Activated CD4-positive, alpha-beta memory T cell treated with anti-CD3 and anti-CD28 coated beads for 36 hours (primary cell): ENCODE measurements around the gene FMNL1. TPM values are rescaled to one million over a fixed set of nuclear protein-coding genes. Genes with fewer than 3 reads are reported as not detected.

Experiments
- CTCF ChIA-PET: fragments of 350-600 bp; sonication (Branson Sonifier 250); formaldehyde crosslinking; loops from one replicate; lab custom pipeline; 2021; ENCODE audit warnings: antibody characterized with exemption, inconsistent platforms; lab: Charles Lee
- POLR2A ChIA-PET: fragments of 350-600 bp; sonication (Branson Sonifier 250); formaldehyde crosslinking; loops from one replicate; lab custom pipeline; 2021; ENCODE audit warnings: antibody characterized with exemption; lab: Charles Lee
- DNase-seq: peaks from one replicate; pipeline ENCODE4 v3.0.0-alpha.2; 2020
- H3K27ac Mint-ChIP-seq: one replicate; pipeline ENCODE4 v1.8.0; 2021; ENCODE audit warnings: mixed read lengths
- H3K27me3 Mint-ChIP-seq: one replicate; pipeline ENCODE4 v1.8.0; 2021; ENCODE audit warnings: mixed read lengths
- H3K36me3 Mint-ChIP-seq: one replicate; pipeline ENCODE4 v1.8.0; 2021; ENCODE audit warnings: mixed read lengths
- H3K4me1 Mint-ChIP-seq: one replicate; pipeline ENCODE4 v1.8.0; 2021; ENCODE audit warnings: low read depth, mixed read lengths
- H3K4me3 Mint-ChIP-seq: one replicate; pipeline ENCODE4 v1.8.0; 2021; ENCODE audit warnings: mild to moderate bottlenecking, mixed read lengths
- H3K9me3 Mint-ChIP-seq: one replicate; pipeline ENCODE4 v1.8.0; 2021; ENCODE audit warnings: mixed read lengths
- intact Hi-C: fragments of 100-400 bp; cut with micrococcal nuclease; formaldehyde crosslinking; loops from one replicate; pipeline ENCODE4 v1.15.1; 2023
- total RNA-seq, 2 experiments: library from RNA; stranded (reverse); gene quantifications; one replicate each; pipeline ENCODE4 v1.2.3, GENCODE V29; 2021

Gene FMNL1
- total RNA-seq = 100 to 1,000 TPM; 314 to 331 TPM

GRCh38 chr17:45221081-45222013, at the start of gene FMNL1:
FMNL1 (plus strand) TSS chr17:45221885; CDS start chr17:45222125, 240 bp downstream.
- no peaks in the 10 kb centered on the region for H3K27me3 Mint-ChIP-seq
- no peaks in the 10 kb centered on the region for H3K9me3 Mint-ChIP-seq
- H3K36me3 Mint-ChIP-seq = peaks cover 64% of the 10 kb centered on the region
- ChIA-PET POLR2A (interaction anchor here (0.7 to 6.2 kb wide), 13 partner anchors 9 to 171 kb away, joined by 3 to 75 read pairs (median 6); partner anchors contain the start of genes HEXIM1 and MAP3K14), CTCF (interaction anchor here (0.7 to 13.8 kb wide), 11 partner anchors 12 to 164 kb away, joined by 3 to 488 read pairs (median 21); partner anchors contain the start of genes ACBD4 and HEXIM2)
- intact Hi-C loops = no loop called here
- peak within 1 kb of the TSS; percentile 100 for H3K27ac Mint-ChIP-seq
- H3K4me1 Mint-ChIP-seq = peaks cover 41% of the 10 kb centered on the region
- peak; percentile 78 for DNase-seq
- peak within 1 kb of the TSS; percentile 100 for H3K4me3 Mint-ChIP-seq

- intact Hi-C loops = loop anchor here (2.0 kb wide), 1 partner anchor 23 kb away; the partner anchor contains the start of gene HEXIM1
- ChIA-PET POLR2A (interaction anchor here (1.6 to 2.5 kb wide), 4 partner anchors 11 to 54 kb away, joined by 4 to 20 read pairs (median 8); partner anchors contain the start of genes HEXIM1 and HEXIM2), CTCF (interaction anchor here (1.7 to 5.0 kb wide), 5 partner anchors 12 to 37 kb away, joined by 4 to 41 read pairs (median 15); partner anchors contain the start of genes ACBD4 and HEXIM1)
- DNase-seq = no peak
- peak overlapping the region; percentile 45 for H3K27ac Mint-ChIP-seq
- H3K4me3 Mint-ChIP-seq = no peak overlapping the region
- H3K27me3 Mint-ChIP-seq = no peaks in the 10 kb centered on the region
- peaks cover 11% of the 10 kb centered on the region for H3K4me1 Mint-ChIP-seq
- no peaks in the 10 kb centered on the region for H3K9me3 Mint-ChIP-seq
- H3K36me3 Mint-ChIP-seq = no peaks in the 10 kb centered on the region
These were observed 49.5 kb upstream of the FMNL1 start for GRCh38 chr17:45172232-45172540.

- ChIA-PET CTCF (interaction anchor here (0.6 to 5.0 kb wide), 7 partner anchors 12 to 96 kb away, joined by 3 to 41 read pairs (median 10); partner anchors contain the start of genes ACBD4 and HEXIM1), POLR2A (interaction anchor here (0.6 to 2.5 kb wide), 6 partner anchors 11 to 197 kb away, joined by 3 to 20 read pairs (median 5); partner anchors contain the start of genes HEXIM1 and HEXIM2)
- no peaks in the 10 kb centered on the region for H3K9me3 Mint-ChIP-seq
- intact Hi-C loops = loop anchor here (1.0 to 2.0 kb wide), 2 partner anchors 11 to 24 kb away; partner anchors contain the start of genes HEXIM1 and HEXIM2
- peaks cover 11% of the 10 kb centered on the region for H3K4me1 Mint-ChIP-seq
- no peaks in the 10 kb centered on the region for H3K36me3 Mint-ChIP-seq
- H3K27ac Mint-ChIP-seq = peak overlapping the region; percentile 82
- H3K4me3 Mint-ChIP-seq = peak overlapping the region; percentile 54
- peak; percentile 68 for DNase-seq
- H3K27me3 Mint-ChIP-seq = no peaks in the 10 kb centered on the region
These were observed 49.0 kb upstream of the FMNL1 start for GRCh38 chr17:45172541-45173286.

GRCh38 chr17:45175759-45176115, 45.9 kb upstream of the FMNL1 start:
- Mint-ChIP-seq H3K36me3 (no peaks in the 10 kb centered on the region), H3K27me3 (no peaks in the 10 kb centered on the region), H3K9me3 (no peaks in the 10 kb centered on the region), H3K4me1 (peaks cover 11% of the 10 kb centered on the region), H3K27ac (no peak overlapping the region), H3K4me3 (no peak overlapping the region)
- ChIA-PET POLR2A (no interaction called here), CTCF (interaction anchor here (2.0 kb wide), 1 partner anchor 40 kb away, joined by 9 read pairs; the partner anchor contains the start of gene ACBD4)
- intact Hi-C loops = no loop called here
- no peak for DNase-seq

GRCh38 chr17:45177563-45177962, 44.1 kb upstream of the FMNL1 start:
- POLR2A ChIA-PET = no interaction called here
- H3K27ac Mint-ChIP-seq = no peak overlapping the region
- no peak for DNase-seq

GRCh38 chr17:45184144-45184543, 37.5 kb upstream of the FMNL1 start:
- Mint-ChIP-seq H3K27me3 (no peaks in the 10 kb centered on the region), H3K4me3 (no peak overlapping the region), H3K27ac (no peak overlapping the region), H3K4me1 (no peaks in the 10 kb centered on the region), H3K36me3 (no peaks in the 10 kb centered on the region), H3K9me3 (no peaks in the 10 kb centered on the region)
- DNase-seq = no peak
- POLR2A ChIA-PET = no interaction called here
- CTCF ChIA-PET = interaction anchor here (0.9 to 1.7 kb wide), 3 partner anchors 14 to 49 kb away, joined by 3 to 8 read pairs (median 5); partner anchors contain the start of genes ACBD4 and HEXIM1
- intact Hi-C loops = no loop called here

More at GRCh38 chr17:45177563-45177962, 44.1 kb upstream of the FMNL1 start:
- CTCF ChIA-PET = interaction anchor here (1.9 to 2.4 kb wide), 2 partner anchors 20 to 42 kb away, joined by 10 to 16 read pairs; partner anchors contain the start of gene ACBD4
- Mint-ChIP-seq H3K4me1 (peaks cover 6% of the 10 kb centered on the region), H3K4me3 (no peak overlapping the region), H3K9me3 (no peaks in the 10 kb centered on the region), H3K27me3 (no peaks in the 10 kb centered on the region), H3K36me3 (no peaks in the 10 kb centered on the region)
- intact Hi-C loops = no loop called here

GRCh38 chr17:45186801-45187354, 34.8 kb upstream of the FMNL1 start:
- Mint-ChIP-seq H3K27ac (no peak overlapping the region), H3K27me3 (no peaks in the 10 kb centered on the region), H3K4me1 (no peaks in the 10 kb centered on the region), H3K9me3 (no peaks in the 10 kb centered on the region), H3K36me3 (no peaks in the 10 kb centered on the region), H3K4me3 (no peak overlapping the region)
- intact Hi-C loops = no loop called here
- DNase-seq = no peak
- CTCF ChIA-PET = no interaction called here
- POLR2A ChIA-PET = no interaction called here

GRCh38 chr17:45189009-45189408, 32.7 kb upstream of the FMNL1 start:
- no peak for DNase-seq
- POLR2A ChIA-PET = interaction anchor here (1.6 kb wide), 1 partner anchor 12 kb away, joined by 4 read pairs; no protein-coding TSS in a partner anchor
- Mint-ChIP-seq H3K27me3 (no peaks in the 10 kb centered on the region), H3K4me3 (no peak overlapping the region), H3K4me1 (no peaks in the 10 kb centered on the region), H3K9me3 (no peaks in the 10 kb centered on the region), H3K36me3 (no peaks in the 10 kb centered on the region), H3K27ac (no peak overlapping the region)
- CTCF ChIA-PET = interaction anchor here (1.3 to 4.3 kb wide), 4 partner anchors 8 to 53 kb away, joined by 4 to 27 read pairs (median 8); partner anchors contain the start of gene ACBD4
- intact Hi-C loops = no loop called here

GRCh38 chr17:45190503-45191255, 31.0 kb upstream of the FMNL1 start:
- H3K4me1 Mint-ChIP-seq = no peaks in the 10 kb centered on the region
- intact Hi-C loops = no loop called here
- no peak for DNase-seq
- H3K36me3 Mint-ChIP-seq = no peaks in the 10 kb centered on the region
- ChIA-PET POLR2A (no interaction called here), CTCF (interaction anchor here (4.3 kb wide), 1 partner anchor 55 kb away, joined by 27 read pairs; the partner anchor contains the start of gene ACBD4)
- H3K9me3 Mint-ChIP-seq = no peaks in the 10 kb centered on the region
- no peak overlapping the region for H3K4me3 Mint-ChIP-seq
- no peak overlapping the region for H3K27ac Mint-ChIP-seq
- H3K27me3 Mint-ChIP-seq = no peaks in the 10 kb centered on the region

GRCh38 chr17:45195424-45195823, 26.3 kb upstream of the FMNL1 start:
- Mint-ChIP-seq H3K4me1 (peaks cover 4% of the 10 kb centered on the region), H3K4me3 (no peak overlapping the region), H3K36me3 (no peaks in the 10 kb centered on the region), H3K27ac (no peak overlapping the region), H3K9me3 (no peaks in the 10 kb centered on the region), H3K27me3 (no peaks in the 10 kb centered on the region)
- ChIA-PET POLR2A (no interaction called here), CTCF (interaction anchor here (0.8 to 10.6 kb wide), 6 partner anchors 23 to 96 kb away, joined by 3 to 335 read pairs (median 4); partner anchors contain the start of genes ACBD4, HEXIM1 and PLCD3)
- no peak for DNase-seq
- intact Hi-C loops = no loop called here
